Prostate gland (tissue), 2 donors: Measurements from ENCODE around the gene DNMT3A. TPM values are rescaled to one million over a fixed set of nuclear protein-coding genes. Genes with fewer than 3 reads are reported as not detected.
A peak's percentile ranks its signal among the peaks of the same experiment; 100 is the strongest.

ENCODE experiments used
- DNase-seq: peaks from one replicate; pipeline ENCODE4 v3.0.0-alpha.2; 2019; ENCODE audit warnings: low spot score
- H3K27ac ChIP-seq, 2 donors: fragments of 200-600 bp; sonication (generic); 2 replicates each; pipeline ENCODE4 v1.5.1; 2017 to 2019
- H3K27me3 ChIP-seq: fragments of 200-600 bp; sonication (generic); replicated peaks from 2 replicates; pipeline ENCODE4 v1.5.1; 2019; ENCODE audit not compliant: insufficient read depth
- H3K36me3 ChIP-seq, 2 donors: fragments of 200-600 bp; sonication (generic); 1 replicate in 1 of 2; 2 replicates in 1 of 2; pipeline versions ENCODE4 v1.5.1 to v1.8.1; 2017 to 2019
- H3K4me1 ChIP-seq: fragments of 200-600 bp; sonication (generic); replicated peaks from 2 replicates; pipeline ENCODE4 v1.5.1; 2019
- H3K4me3 ChIP-seq, 2 donors: fragments of 200-600 bp; sonication (generic); 2 replicates each; pipeline ENCODE4 v1.5.1; 2017 to 2019
- H3K9me3 ChIP-seq: fragments of 200-600 bp; sonication (generic); 2 replicates; pipeline ENCODE4 v1.5.1; 2017
- CTCF ChIP-seq, 4 experiments: fragments of 200-600 bp in 2 of 4; fragments of 450-650 bp in 2 of 4; sonication (generic) in 2 of 4; IDR thresholded peaks; 1 replicate in 3 of 4; 2 replicates in 1 of 4; pipeline ENCODE4 v1.5.1; 2016 to 2019; ENCODE audit warnings: antibody characterized with exemption in 4 of 4, mild to moderate bottlenecking in 2 of 4, moderate library complexity in 2 of 4
- POLR2A ChIP-seq: fragments of 450-650 bp; IDR thresholded peaks from one replicate; pipeline ENCODE4 v1.6.1; 2016; ENCODE audit warnings: antibody characterized with exemption, mild to moderate bottlenecking
- POLR2AphosphoS5 ChIP-seq: sonication (generic); formaldehyde crosslinking; IDR thresholded peaks from one replicate; pipeline ENCODE4 v1.6.1; 2017; ENCODE audit warnings: antibody characterized with exemption
- WGBS: methylation state at CpG from one replicate; pipeline ENCODE4 v1.1.5; 2018; 5-methylcytosine and 5-hydroxymethylcytosine counted together
- intact Hi-C: fragments of 100-400 bp; cut with DNase I; formaldehyde crosslinking; loops from one replicate; pipeline ENCODE4 v1.14.2; 2022
- total RNA-seq, 2 donors: library from RNA; depleted of rRNA; stranded (reverse); fragments of >200 nt; gene quantifications; one replicate each; pipeline ENCODE4 v1.1.0, GENCODE V29; 2016

DNMT3A gene
- total RNA-seq, 2 donors from 2014 or later, result 8.7 to 28.2 TPM

DNA sequence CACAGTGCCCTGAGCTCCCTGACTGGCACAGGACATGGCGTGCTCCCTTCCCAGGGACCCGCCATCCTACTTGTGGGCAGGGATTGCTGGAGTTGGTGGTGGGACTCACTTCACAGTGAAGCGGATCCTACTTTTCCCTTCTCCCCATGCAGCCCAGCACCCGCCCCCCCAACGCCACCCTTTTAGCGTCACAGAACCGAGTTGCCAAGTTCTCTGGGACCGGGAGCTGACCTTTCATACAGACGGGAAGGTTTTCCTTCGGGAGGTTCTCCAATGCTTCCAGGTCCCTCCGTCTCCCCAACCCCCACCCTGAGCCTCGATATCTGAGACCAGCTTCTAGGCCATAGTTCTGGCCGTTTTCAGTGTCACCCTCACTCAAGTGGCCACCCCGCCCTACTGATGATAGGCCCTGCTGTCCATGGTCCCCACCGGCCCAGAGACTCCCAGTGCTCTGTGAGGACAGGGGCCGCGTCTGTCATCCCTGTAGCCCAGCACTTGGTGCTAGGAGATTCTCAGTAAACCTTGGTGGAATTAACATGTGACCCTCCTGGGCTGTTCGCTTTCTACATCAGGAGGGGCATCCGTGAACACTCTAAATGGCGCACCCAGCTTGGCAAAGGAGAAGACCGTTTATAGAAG lies 1.6 kb upstream of the DNMT3A start:
- H3K36me3 ChIP-seq, result no peaks in the 10 kb centered on the region
- no peak overlapping the region for H3K27ac ChIP-seq
- H3K4me3 ChIP-seq, result no peak overlapping the region
- H3K9me3 ChIP-seq, result no peaks in the 10 kb centered on the region
- no peak for DNase-seq
- 87% methylated on average over 21 of the region's 21 CpGs for WGBS
- H3K4me1 ChIP-seq, result peaks cover 5% of the 10 kb centered on the region
- TF ChIP-seq CTCF (IDR thresholded peaks at IDR 0.05) (no peak), POLR2AphosphoS5 (no peak), POLR2A (no peak)
- H3K27me3 ChIP-seq, result no peaks in the 10 kb centered on the region
- intact Hi-C loops, result loop anchor here (2.0 to 10.0 kb wide), 2 partner anchors 31 to 321 kb away; no protein-coding TSS in a partner anchor

DNA sequence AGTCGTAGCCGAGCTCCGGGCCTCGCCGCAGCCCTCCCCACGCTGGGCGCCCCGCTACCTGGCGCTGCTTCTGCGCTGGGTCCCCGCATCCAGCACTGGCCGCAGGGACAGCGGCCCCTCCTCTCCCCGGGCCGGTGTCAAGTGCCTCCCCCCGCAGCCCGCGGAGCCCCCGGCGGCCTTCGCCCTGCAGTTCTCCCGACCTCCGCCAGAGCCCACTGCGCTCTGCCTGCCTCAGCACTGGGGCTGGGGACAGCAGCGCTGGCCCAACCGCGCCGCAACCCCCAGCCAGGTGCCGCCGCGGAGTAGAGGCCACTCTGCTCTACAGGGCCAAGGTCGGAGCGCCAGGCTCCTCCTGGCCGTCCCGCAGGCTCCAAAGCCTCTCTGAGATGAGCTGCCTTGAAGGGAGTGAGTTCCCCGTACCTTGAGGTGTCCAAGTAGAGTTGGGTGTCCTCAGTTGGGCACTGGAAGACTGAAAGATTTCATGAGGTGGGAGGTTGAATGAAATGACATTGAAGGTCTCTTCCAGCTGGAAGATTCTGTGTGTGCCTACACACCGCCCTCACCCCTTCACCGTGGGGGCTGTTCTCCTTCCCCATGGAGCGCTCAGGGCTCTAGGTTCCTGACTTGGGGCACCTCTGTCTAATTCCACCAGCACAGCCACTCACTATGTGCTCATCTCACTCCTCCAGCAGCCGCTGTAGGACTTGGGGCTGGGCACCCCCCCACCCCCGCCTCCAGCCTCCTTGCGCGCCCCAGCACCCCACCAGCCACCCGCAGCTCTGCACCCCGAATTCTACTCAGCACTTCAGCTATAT lies 854 bp upstream of the DNMT3A start:
- Histone ChIP-seq H3K27ac (peak overlapping the region; percentile 68 to 85), H3K36me3 (no peaks in the 10 kb centered on the region), H3K4me1 (peaks cover 5% of the 10 kb centered on the region), H3K27me3 (no peaks in the 10 kb centered on the region), H3K4me3 (peak overlapping the region; percentile 73 to 75), H3K9me3 (no peaks in the 10 kb centered on the region)
- WGBS, result 20% methylated on average over 43 of the region's 45 CpGs
- TF ChIP-seq POLR2AphosphoS5 (peak; percentile 65), CTCF (IDR thresholded peaks at IDR 0.05) (peak; percentile 79 to 99 (median 95)), POLR2A (peak; percentile 43)
- DNase-seq, result peak; percentile 69
- intact Hi-C loops, result loop anchor here (1.0 to 10.0 kb wide), 3 partner anchors 32 to 322 kb away; no protein-coding TSS in a partner anchor

DNA sequence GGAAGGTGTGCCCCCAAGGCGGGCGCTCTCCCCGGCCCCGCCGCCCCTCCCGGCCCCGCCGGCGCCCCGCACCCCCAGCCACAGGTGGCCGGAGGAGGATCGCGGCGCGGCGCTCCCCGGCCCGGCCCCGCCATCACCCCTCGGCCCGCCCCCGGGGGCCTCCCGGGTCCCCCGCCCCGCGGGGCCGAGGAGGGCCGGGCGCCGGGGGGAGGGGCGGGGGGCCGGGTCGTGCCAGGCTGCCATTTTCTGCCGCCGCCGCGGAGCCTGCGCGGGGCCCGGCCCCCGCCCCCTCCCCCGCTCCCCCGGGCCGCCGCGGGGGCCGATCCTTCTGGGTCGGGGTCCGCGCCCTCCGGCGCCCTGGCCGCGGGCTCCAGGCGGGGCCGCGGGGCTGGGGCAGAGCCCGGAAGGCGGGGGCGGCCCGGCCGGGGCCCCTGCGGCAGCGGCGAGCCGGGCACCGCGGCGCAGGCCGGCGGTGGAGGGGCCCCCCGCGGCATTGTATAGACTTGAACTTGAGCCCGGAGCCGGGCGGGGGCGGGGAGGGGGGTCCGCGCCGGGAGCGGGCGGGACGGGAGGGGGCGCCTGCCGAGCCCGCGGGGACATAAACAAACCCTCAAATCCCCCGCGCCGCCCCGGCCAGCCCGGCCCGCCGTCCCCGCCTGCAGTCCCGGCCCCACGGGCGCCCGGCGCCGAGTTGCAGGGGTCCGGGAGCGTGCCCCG lies 556 bp downstream of the DNMT3A start:
- under 1% methylated on average over 24 of the region's 104 CpGs for WGBS
- TF ChIP-seq CTCF (IDR thresholded peaks at IDR 0.05) (no peak), POLR2AphosphoS5 (no peak), POLR2A (no peak)
- Histone ChIP-seq H3K4me1 (peaks cover 5% of the 10 kb centered on the region), H3K9me3 (no peaks in the 10 kb centered on the region), H3K36me3 (no peaks in the 10 kb centered on the region), H3K27ac (peak overlapping the region; percentile 78 to 81), H3K4me3 (peak overlapping the region; percentile 73 to 75), H3K27me3 (no peaks in the 10 kb centered on the region)
- no peak for DNase-seq
- intact Hi-C loops, result loop anchor here (10.0 kb wide), 1 partner anchor 324 kb away; no protein-coding TSS in a partner anchor

DNA sequence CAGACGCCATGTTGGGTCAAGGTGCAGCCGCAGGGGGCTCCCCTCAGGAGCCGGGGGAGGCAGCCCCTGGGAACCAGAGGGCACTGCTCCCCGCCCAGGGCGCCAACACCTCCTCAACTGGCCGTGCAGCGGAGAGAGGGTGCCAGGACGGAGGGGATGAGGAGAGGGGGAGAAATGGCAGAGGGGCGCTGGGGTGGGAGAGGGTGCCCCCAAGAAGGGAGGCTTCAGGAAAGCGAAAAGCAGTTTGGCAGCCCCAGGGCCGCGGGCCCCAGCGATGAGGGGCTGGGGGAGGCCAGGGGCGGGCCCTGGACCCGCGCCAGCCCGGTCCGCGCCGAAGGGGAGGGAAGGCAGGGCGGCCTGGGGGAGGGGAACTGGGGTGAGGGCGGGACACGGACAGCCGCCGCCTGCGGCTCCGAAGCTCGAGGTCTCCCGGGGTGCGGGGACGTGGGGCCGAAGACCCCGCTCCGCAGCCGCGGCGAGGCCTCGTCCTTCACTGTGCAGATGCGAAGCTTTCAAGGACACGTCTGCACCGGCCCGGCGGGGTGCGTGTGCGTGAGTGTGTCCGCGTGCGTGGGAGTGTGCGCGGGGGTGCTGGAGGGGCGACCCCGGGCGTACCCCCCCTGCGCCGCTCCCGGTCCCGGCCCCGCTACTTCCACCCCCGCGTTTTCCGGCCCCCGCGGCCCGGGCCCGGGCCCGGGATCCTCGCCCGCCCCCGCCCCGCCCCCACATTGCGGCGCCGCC lies 1.4 kb downstream of the DNMT3A start:
- Histone ChIP-seq H3K4me1 (peaks cover 5% of the 10 kb centered on the region), H3K4me3 (peak overlapping the region; percentile 73 to 75), H3K9me3 (no peaks in the 10 kb centered on the region), H3K27me3 (no peaks in the 10 kb centered on the region), H3K36me3 (no peaks in the 10 kb centered on the region), H3K27ac (peak overlapping the region; percentile 78 to 81)
- 3% methylated on average over 64 of the region's 73 CpGs for WGBS
- intact Hi-C loops, result loop anchor here (10.0 kb wide), 1 partner anchor 324 kb away; no protein-coding TSS in a partner anchor
- DNase-seq, result no peak
- no peak for TF ChIP-seq CTCF (IDR thresholded peaks at IDR 0.05)
- no peak for TF ChIP-seq POLR2A
- TF ChIP-seq POLR2AphosphoS5, result no peak
